Measurements from ENCODE around the gene DCUN1D2. TPM values are rescaled to one million over a fixed set of nuclear protein-coding genes. Genes with fewer than 3 reads are reported as not detected.
"Not testable (repeated sequence)": the region's sequence is repeated elsewhere in the genome, so short reads cannot be mapped to it uniquely, and the experiment has no call there.

Gene DCUN1D2
- total RNA-seq, 1 donor from 2014 or later: 7.8 TPM

GRCh38 chr13:113533161-113533840 lies 42.8 kb upstream of the DCUN1D2 start:
- no peak overlapping the region for H3K27ac ChIP-seq (ENCODE audit: low read depth, low read length)
- no peak overlapping the region for H3K9ac ChIP-seq (ENCODE audit: low read depth in 1 of 3, low read length in 3 of 3)
- no peaks in the 10 kb centered on the region for H3K4me1 ChIP-seq (ENCODE audit: control insufficient read depth in 3 of 3, insufficient read depth in 3 of 3, low read length in 3 of 3)
- H3K4me3 ChIP-seq (ENCODE audit: low read length in 3 of 3): no peak overlapping the region
- H3K27me3 ChIP-seq (ENCODE audit: control insufficient read depth in 3 of 3, insufficient read depth in 3 of 3, low read length in 3 of 3): no peaks in the 10 kb centered on the region
- no peaks in the 10 kb centered on the region for H3K9me3 ChIP-seq (ENCODE audit: control insufficient read depth in 3 of 3, low read length in 3 of 3)
- peaks cover 20 to 27% (median 23%) of the 10 kb centered on the region in 3 donors for H3K36me3 ChIP-seq (ENCODE audit: control insufficient read depth in 3 of 3, insufficient read depth in 3 of 3, low read length in 3 of 3)

GRCh38 chr13:113532156-113532806 lies 41.8 kb upstream of the DCUN1D2 start:
- no peak overlapping the region for H3K27ac ChIP-seq (ENCODE audit: low read depth, low read length)
- peaks cover 17 to 18% (median 17%) of the 10 kb centered on the region in 3 donors for H3K36me3 ChIP-seq (ENCODE audit: control insufficient read depth in 3 of 3, insufficient read depth in 3 of 3, low read length in 3 of 3)
- H3K9me3 ChIP-seq (ENCODE audit: control insufficient read depth in 3 of 3, low read length in 3 of 3): no peaks in the 10 kb centered on the region
- no peak overlapping the region for H3K9ac ChIP-seq (ENCODE audit: low read depth in 1 of 3, low read length in 3 of 3)
- H3K27me3 ChIP-seq (ENCODE audit: control insufficient read depth in 3 of 3, insufficient read depth in 3 of 3, low read length in 3 of 3): no peaks in the 10 kb centered on the region
- H3K4me1 ChIP-seq (ENCODE audit: control insufficient read depth in 3 of 3, insufficient read depth in 3 of 3, low read length in 3 of 3): no peaks in the 10 kb centered on the region
- no peak overlapping the region for H3K4me3 ChIP-seq (ENCODE audit: low read length in 3 of 3)

GRCh38 chr13:113531041-113531873 lies 40.7 kb upstream of the DCUN1D2 start:
- Histone ChIP-seq H3K9me3 (ENCODE audit: control insufficient read depth in 3 of 3, low read length in 3 of 3) (no peaks in the 10 kb centered on the region), H3K36me3 (ENCODE audit: control insufficient read depth in 3 of 3, insufficient read depth in 3 of 3, low read length in 3 of 3) (peaks cover 17 to 26% (median 18%) of the 10 kb centered on the region in 3 donors)

GRCh38 chr13:113528813-113529180 lies 38.3 kb upstream of the DCUN1D2 start:
- Histone ChIP-seq H3K36me3 (ENCODE audit: control insufficient read depth in 3 of 3, insufficient read depth in 3 of 3, low read length in 3 of 3) (peaks cover 24 to 27% (median 26%) of the 10 kb centered on the region in 3 donors), H3K4me3 (ENCODE audit: low read length in 3 of 3) (no peak overlapping the region), H3K27ac (ENCODE audit: low read depth, low read length) (no peak overlapping the region), H3K9me3 (ENCODE audit: control insufficient read depth in 3 of 3, low read length in 3 of 3) (no peaks in the 10 kb centered on the region), H3K4me1 (ENCODE audit: control insufficient read depth in 3 of 3, insufficient read depth in 3 of 3, low read length in 3 of 3) (no peaks in the 10 kb centered on the region), H3K27me3 (ENCODE audit: control insufficient read depth in 3 of 3, insufficient read depth in 3 of 3, low read length in 3 of 3) (no peaks in the 10 kb centered on the region), H3K9ac (ENCODE audit: low read depth in 1 of 3, low read length in 3 of 3) (no peak overlapping the region)

More at GRCh38 chr13:113531041-113531873, 40.7 kb upstream of the DCUN1D2 start:
- Histone ChIP-seq H3K4me1 (ENCODE audit: control insufficient read depth in 3 of 3, insufficient read depth in 3 of 3, low read length in 3 of 3) (no peaks in the 10 kb centered on the region), H3K9ac (ENCODE audit: low read depth in 1 of 3, low read length in 3 of 3) (no peak overlapping the region), H3K4me3 (ENCODE audit: low read length in 3 of 3) (no peak overlapping the region), H3K27me3 (ENCODE audit: control insufficient read depth in 3 of 3, insufficient read depth in 3 of 3, low read length in 3 of 3) (no peaks in the 10 kb centered on the region), H3K27ac (ENCODE audit: low read depth, low read length) (no peak overlapping the region)

- H3K27me3 ChIP-seq (ENCODE audit: control insufficient read depth in 3 of 3, insufficient read depth in 3 of 3, low read length in 3 of 3): no peaks in the 10 kb centered on the region
- H3K36me3 ChIP-seq (ENCODE audit: control insufficient read depth in 3 of 3, insufficient read depth in 3 of 3, low read length in 3 of 3): peaks cover 24 to 27% (median 26%) of the 10 kb centered on the region in 3 donors
- H3K9ac ChIP-seq (ENCODE audit: low read depth in 1 of 3, low read length in 3 of 3): no peak overlapping the region
- no peaks in the 10 kb centered on the region for H3K9me3 ChIP-seq (ENCODE audit: control insufficient read depth in 3 of 3, low read length in 3 of 3)
- H3K4me3 ChIP-seq (ENCODE audit: low read length in 3 of 3): no peak overlapping the region
- H3K27ac ChIP-seq (ENCODE audit: low read depth, low read length): no peak overlapping the region
- H3K4me1 ChIP-seq (ENCODE audit: control insufficient read depth in 3 of 3, insufficient read depth in 3 of 3, low read length in 3 of 3): no peaks in the 10 kb centered on the region
These were observed 37.7 kb upstream of the DCUN1D2 start for GRCh38 chr13:113528101-113528812.

- Histone ChIP-seq H3K4me3 (ENCODE audit: low read length in 3 of 3) (no peak overlapping the region), H3K27ac (ENCODE audit: low read depth, low read length) (no peak overlapping the region), H3K4me1 (ENCODE audit: control insufficient read depth in 3 of 3, insufficient read depth in 3 of 3, low read length in 3 of 3) (no peaks in the 10 kb centered on the region), H3K9me3 (ENCODE audit: control insufficient read depth in 3 of 3, low read length in 3 of 3) (no peaks in the 10 kb centered on the region), H3K27me3 (ENCODE audit: control insufficient read depth in 3 of 3, insufficient read depth in 3 of 3, low read length in 3 of 3) (no peaks in the 10 kb centered on the region), H3K36me3 (ENCODE audit: control insufficient read depth in 3 of 3, insufficient read depth in 3 of 3, low read length in 3 of 3) (peaks cover 23 to 27% (median 25%) of the 10 kb centered on the region in 3 donors), H3K9ac (ENCODE audit: low read depth in 1 of 3, low read length in 3 of 3) (no peak overlapping the region)
These were observed 36.9 kb upstream of the DCUN1D2 start for GRCh38 chr13:113527272-113527958.

- Histone ChIP-seq H3K36me3 (ENCODE audit: control insufficient read depth in 3 of 3, insufficient read depth in 3 of 3, low read length in 3 of 3) (peaks cover 17 to 24% (median 24%) of the 10 kb centered on the region in 3 donors), H3K4me3 (ENCODE audit: low read length in 3 of 3) (no peak overlapping the region), H3K9me3 (ENCODE audit: control insufficient read depth in 3 of 3, low read length in 3 of 3) (no peaks in the 10 kb centered on the region), H3K27ac (ENCODE audit: low read depth, low read length) (no peak overlapping the region), H3K4me1 (ENCODE audit: control insufficient read depth in 3 of 3, insufficient read depth in 3 of 3, low read length in 3 of 3) (no peaks in the 10 kb centered on the region), H3K27me3 (ENCODE audit: control insufficient read depth in 3 of 3, insufficient read depth in 3 of 3, low read length in 3 of 3) (no peaks in the 10 kb centered on the region), H3K9ac (ENCODE audit: low read depth in 1 of 3, low read length in 3 of 3) (no peak overlapping the region)
These were observed 36.1 kb upstream of the DCUN1D2 start for GRCh38 chr13:113526466-113527220.

GRCh38 chr13:113522438-113522837 lies 31.9 kb upstream of the DCUN1D2 start:
- H3K9ac ChIP-seq (ENCODE audit: low read depth in 1 of 3, low read length in 3 of 3); H3K4me1 ChIP-seq (ENCODE audit: control insufficient read depth in 3 of 3, insufficient read depth in 3 of 3, low read length in 3 of 3); H3K27me3 ChIP-seq (ENCODE audit: control insufficient read depth in 3 of 3, insufficient read depth in 3 of 3, low read length in 3 of 3); H3K4me3 ChIP-seq (ENCODE audit: low read length in 3 of 3); H3K9me3 ChIP-seq (ENCODE audit: control insufficient read depth in 3 of 3, low read length in 3 of 3); H3K27ac ChIP-seq (ENCODE audit: low read depth, low read length): not testable (repeated sequence)
- H3K36me3 ChIP-seq (ENCODE audit: control insufficient read depth in 3 of 3, insufficient read depth in 3 of 3, low read length in 3 of 3): peaks cover 16 to 31% (median 25%) of the 10 kb centered on the region in 3 donors

GRCh38 chr13:113520571-113520970 lies 30.1 kb upstream of the DCUN1D2 start:
- no peak overlapping the region for H3K9ac ChIP-seq (ENCODE audit: low read depth in 1 of 3, low read length in 3 of 3)
- peaks cover 16 to 31% (median 17%) of the 10 kb centered on the region in 3 donors for H3K36me3 ChIP-seq (ENCODE audit: control insufficient read depth in 3 of 3, insufficient read depth in 3 of 3, low read length in 3 of 3)
- no peaks in the 10 kb centered on the region for H3K27me3 ChIP-seq (ENCODE audit: control insufficient read depth in 3 of 3, insufficient read depth in 3 of 3, low read length in 3 of 3)
- no peak overlapping the region for H3K27ac ChIP-seq (ENCODE audit: low read depth, low read length)
- H3K4me1 ChIP-seq (ENCODE audit: control insufficient read depth in 3 of 3, insufficient read depth in 3 of 3, low read length in 3 of 3): no peaks in the 10 kb centered on the region
- H3K4me3 ChIP-seq (ENCODE audit: low read length in 3 of 3): no peak overlapping the region
- H3K9me3 ChIP-seq (ENCODE audit: control insufficient read depth in 3 of 3, low read length in 3 of 3): no peaks in the 10 kb centered on the region

Data from skeletal muscle tissue (tissue), 4 donors.